ENCODE data around the gene COLEC11. TPM values are rescaled to one million over a fixed set of nuclear protein-coding genes. Genes with fewer than 3 reads are reported as not detected.

The COLEC11 gene
- total and polyA plus RNA-seq, 10 of the 15 experiments (the other 5 are each of a cell fraction or from before 2014, with no cell fraction given), result 0.08 to 0.74 (median 0.14) TPM; not detected in 4

- 76% methylated on average over 7 of the region's 7 CpGs for WGBS (ENCODE audit: insufficient coverage, insufficient replicate concordance, low lambda C conversion rate, missing lambda C conversion rate)
- ATAC-seq, result no peak
- DNase-seq (ENCODE audit: low read depth, low spot score), result no peak
- no peak overlapping the region for H3K4me3 ChIP-seq
- no peaks in the 10 kb centered on the region for H4K20me1 ChIP-seq (ENCODE audit: control insufficient read depth, insufficient read depth)
- H3K9me3 ChIP-seq (replicated peaks; ENCODE audit: control insufficient read depth, insufficient read depth, low read length), result no peaks in the 10 kb centered on the region
- no peak overlapping the region for H2AFZ ChIP-seq (ENCODE audit: control insufficient read depth, low read depth, low read length)
- H3K36me3 ChIP-seq (ENCODE audit: control insufficient read depth in 2 of 2, insufficient read depth in 2 of 2, low read length in 1 of 2), result no peaks in the 10 kb centered on the region
- ChIA-PET RAD21 (ENCODE audit: unreplicated experiment) (no interaction called here), POLR2A (no interaction called here), CTCF (no interaction called here), SMC1A (ENCODE audit: uncharacterized antibody, unreplicated experiment) (no interaction called here)
- no peak overlapping the region for H3K27ac ChIP-seq (ENCODE audit: control insufficient read depth, insufficient read depth)
- in situ Hi-C loops (cut with MboI) (no loop called here), intact Hi-C loops (cut with micrococcal nuclease; ENCODE audit: unreplicated experiment) (no loop called here)
- H3K9ac ChIP-seq (ENCODE audit: control insufficient read depth, insufficient read depth, low read length), result no peak overlapping the region
- no peak for FAIRE-seq
- H3K4me1 ChIP-seq (ENCODE audit: control insufficient read depth, insufficient read depth, low read length), result no peaks in the 10 kb centered on the region
- no peaks in the 10 kb centered on the region for H3K79me2 ChIP-seq (ENCODE audit: control insufficient read depth, insufficient read depth, low read length)
- no peak for TF ChIP-seq DPF2 (IDR thresholded peaks at IDR 0.05)
- TF ChIP-seq IRF5 (IDR thresholded peaks at IDR 0.05; ENCODE audit: borderline replicate concordance), result no peak
- no peak overlapping the region for H3K4me2 ChIP-seq (ENCODE audit: control insufficient read depth, insufficient read depth)
- H3K27me3 ChIP-seq (replicated peaks in 1 of 2; ENCODE audit: control insufficient read depth in 2 of 2, insufficient read depth in 2 of 2, low read length in 1 of 2), result no peaks in the 10 kb centered on the region
- no TSS peak for BruUV-seq (replicated peaks)
Measured at GRCh38 chr2:3630631-3631030, 35.7 kb downstream of the COLEC11 start.

GRCh38 chr2:3631161-3631850 lies 36.4 kb downstream of the COLEC11 start:
- no peak for FAIRE-seq
- no peaks in the 10 kb centered on the region for H3K4me1 ChIP-seq (ENCODE audit: control insufficient read depth, insufficient read depth, low read length)
- no peaks in the 10 kb centered on the region for H3K27me3 ChIP-seq (replicated peaks in 1 of 2; ENCODE audit: control insufficient read depth in 2 of 2, insufficient read depth in 2 of 2, low read length in 1 of 2)
- ChIA-PET SMC1A (ENCODE audit: uncharacterized antibody, unreplicated experiment) (no interaction called here), RAD21 (ENCODE audit: unreplicated experiment) (no interaction called here), POLR2A (no interaction called here), CTCF (no interaction called here)
- no peak for ATAC-seq
- no peak overlapping the region for H2AFZ ChIP-seq (ENCODE audit: control insufficient read depth, low read depth, low read length)
- in situ Hi-C loops (cut with MboI) (no loop called here), intact Hi-C loops (cut with micrococcal nuclease; ENCODE audit: unreplicated experiment) (no loop called here)
- no peak overlapping the region for H3K4me3 ChIP-seq
- H3K9ac ChIP-seq (ENCODE audit: control insufficient read depth, insufficient read depth, low read length), result no peak overlapping the region
- no peaks in the 10 kb centered on the region for H3K9me3 ChIP-seq (replicated peaks; ENCODE audit: control insufficient read depth, insufficient read depth, low read length)
- no peak for DNase-seq (ENCODE audit: low read depth, low spot score)
- H3K27ac ChIP-seq (ENCODE audit: control insufficient read depth, insufficient read depth), result no peak overlapping the region
- H4K20me1 ChIP-seq (ENCODE audit: control insufficient read depth, insufficient read depth), result no peaks in the 10 kb centered on the region
- no TSS peak for BruUV-seq (replicated peaks)
- H3K36me3 ChIP-seq (ENCODE audit: control insufficient read depth in 2 of 2, insufficient read depth in 2 of 2, low read length in 1 of 2), result no peaks in the 10 kb centered on the region
- WGBS (ENCODE audit: insufficient coverage, insufficient replicate concordance, low lambda C conversion rate, missing lambda C conversion rate), result 43% methylated on average over 15 of the region's 15 CpGs
- no peak overlapping the region for H3K4me2 ChIP-seq (ENCODE audit: control insufficient read depth, insufficient read depth)
- H3K79me2 ChIP-seq (ENCODE audit: control insufficient read depth, insufficient read depth, low read length), result no peaks in the 10 kb centered on the region
- TF ChIP-seq ZBTB11 (CRISPR knock-in tag; IDR thresholded peaks at IDR 0.05) (no peak), RUNX3 (IDR thresholded peaks at IDR 0.05; ENCODE audit: low read length) (no peak), ZNF687 (IDR thresholded peaks at IDR 0.05) (no peak)

Data from GM12878 (cell line).